OCI-LY1 (cell line): ENCODE measurements around the gene FCRL2.

ENCODE experiments used
- EZH2 ChIP-seq: fragments of 200-600 bp; sonication (generic), shearing (Covaris generic); IDR thresholded peaks from 2 replicates; pipeline ENCODE4 v1.8.0; 2017; ENCODE audit warnings: borderline replicate concordance, mixed run types, mild to moderate bottlenecking, antibody characterized with exemption, low read length, moderate library complexity, mixed read lengths
- TF ChIP-seq, protein P1 (sequence below): fragments of 200-600 bp; sonication (generic), shearing (Covaris generic); IDR thresholded peaks from 2 replicates; pipeline ENCODE4 v1.5.1; 2017; ENCODE audit warnings: mild to moderate bottlenecking, antibody characterized with exemption, low read length, moderate library complexity, mixed read lengths

DNA sequence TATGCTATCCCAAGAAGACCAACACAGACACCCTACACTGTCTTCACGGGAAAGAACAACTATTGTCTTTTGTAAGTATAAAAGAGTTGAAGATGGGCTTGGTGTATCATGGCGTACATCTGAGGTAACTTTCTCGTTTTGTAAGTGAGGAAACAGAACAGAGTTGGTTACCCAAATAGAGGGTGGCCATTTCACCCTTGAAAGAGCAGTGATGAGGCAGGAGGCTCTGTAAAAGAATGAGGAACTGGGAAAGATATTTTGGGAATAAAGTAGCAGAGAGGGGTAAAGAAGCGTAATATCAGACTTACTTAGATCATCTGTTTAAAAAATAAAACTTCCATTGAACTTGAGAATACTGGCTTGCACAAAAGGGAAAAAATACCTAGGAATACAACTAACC is 18.9 kb downstream of the FCRL2 start:
- TF ChIP-seq, protein P1, sequence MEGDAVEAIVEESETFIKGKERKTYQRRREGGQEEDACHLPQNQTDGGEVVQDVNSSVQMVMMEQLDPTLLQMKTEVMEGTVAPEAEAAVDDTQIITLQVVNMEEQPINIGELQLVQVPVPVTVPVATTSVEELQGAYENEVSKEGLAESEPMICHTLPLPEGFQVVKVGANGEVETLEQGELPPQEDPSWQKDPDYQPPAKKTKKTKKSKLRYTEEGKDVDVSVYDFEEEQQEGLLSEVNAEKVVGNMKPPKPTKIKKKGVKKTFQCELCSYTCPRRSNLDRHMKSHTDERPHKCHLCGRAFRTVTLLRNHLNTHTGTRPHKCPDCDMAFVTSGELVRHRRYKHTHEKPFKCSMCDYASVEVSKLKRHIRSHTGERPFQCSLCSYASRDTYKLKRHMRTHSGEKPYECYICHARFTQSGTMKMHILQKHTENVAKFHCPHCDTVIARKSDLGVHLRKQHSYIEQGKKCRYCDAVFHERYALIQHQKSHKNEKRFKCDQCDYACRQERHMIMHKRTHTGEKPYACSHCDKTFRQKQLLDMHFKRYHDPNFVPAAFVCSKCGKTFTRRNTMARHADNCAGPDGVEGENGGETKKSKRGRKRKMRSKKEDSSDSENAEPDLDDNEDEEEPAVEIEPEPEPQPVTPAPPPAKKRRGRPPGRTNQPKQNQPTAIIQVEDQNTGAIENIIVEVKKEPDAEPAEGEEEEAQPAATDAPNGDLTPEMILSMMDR, result no peak
- TF ChIP-seq EZH2, result no peak
